Activated naive CD8-positive, alpha-beta T cell treated with anti-CD3 and anti-CD28 coated beads, Interleukin-2, amount 50 U/mL, for 24 hours (primary cell): ENCODE results near the gene HHIPL1.

Source experiments
- ATAC-seq: fragments of 150-1000 bp; cut with Tn5 transposase; one replicate; pipeline ENCODE4 v1.10.0; 2021
- DNase-seq: peaks from one replicate; pipeline ENCODE4 v3.0.0; 2021
- H3K27ac Mint-ChIP-seq: one replicate; pipeline ENCODE4 v1.8.0; 2021; ENCODE audit warnings: mild to moderate bottlenecking, mixed read lengths
- H3K27me3 Mint-ChIP-seq: one replicate; pipeline ENCODE4 v1.8.0; 2021; ENCODE audit warnings: mixed read lengths
- H3K36me3 Mint-ChIP-seq: one replicate; pipeline ENCODE4 v1.8.0; 2021; ENCODE audit warnings: low read depth, mixed read lengths
- H3K4me1 Mint-ChIP-seq: one replicate; pipeline ENCODE4 v1.8.0; 2021; ENCODE audit warnings: mixed read lengths
- H3K4me3 Mint-ChIP-seq: one replicate; pipeline ENCODE4 v1.8.0; 2021; ENCODE audit warnings: mild to moderate bottlenecking, moderate library complexity, mixed read lengths
- H3K9me3 Mint-ChIP-seq: one replicate; pipeline ENCODE4 v1.8.0; 2021; ENCODE audit warnings: mixed read lengths

Gene HHIPL1

DNA sequence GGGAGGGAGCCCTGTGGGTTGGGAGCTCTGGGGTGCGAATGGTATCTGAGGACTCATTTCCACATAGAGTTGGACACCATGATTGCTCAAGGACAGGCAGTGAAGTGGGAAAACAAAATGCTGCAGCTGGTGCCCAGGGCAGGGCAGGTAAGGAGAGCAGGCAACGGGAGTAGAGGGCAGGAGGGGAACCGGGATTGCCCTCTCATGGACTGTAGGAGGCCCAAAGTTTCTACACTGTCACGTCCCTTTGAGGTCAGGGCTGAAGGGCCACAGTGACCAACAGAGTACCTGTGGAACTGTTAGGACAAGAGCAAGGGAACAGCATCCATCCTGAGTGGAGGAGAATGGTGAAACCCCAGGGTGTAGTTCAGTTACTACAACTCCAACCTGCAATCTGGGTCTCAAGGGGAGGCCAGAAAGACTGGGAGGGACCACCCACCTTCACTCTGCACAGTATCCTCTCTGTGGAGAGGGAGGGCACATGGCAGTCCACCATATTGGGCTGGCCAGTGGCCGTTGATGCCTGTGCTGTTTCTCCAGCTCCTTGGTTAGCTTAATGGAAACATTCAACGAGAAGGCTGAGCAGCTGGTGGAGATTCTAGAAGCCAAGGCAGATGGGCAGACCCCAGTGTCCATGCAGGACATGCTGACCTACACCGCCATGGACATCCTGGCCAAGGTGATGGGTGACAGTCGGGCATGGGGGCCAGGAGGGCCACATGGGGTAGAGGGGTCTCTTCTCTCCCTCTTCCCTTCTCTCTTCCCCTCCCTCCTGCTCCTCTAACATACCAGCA lies 61.4 kb downstream of the HHIPL1 start:
- Mint-ChIP-seq H3K36me3 (peaks cover 13% of the 10 kb centered on the region), H3K4me3 (no peak overlapping the region), H3K9me3 (peaks cover 12% of the 10 kb centered on the region), H3K27ac (no peak overlapping the region), H3K27me3 (peaks cover 3% of the 10 kb centered on the region), H3K4me1 (no peaks in the 10 kb centered on the region)
- ATAC-seq (no peak), DNase-seq (no peak)

DNA sequence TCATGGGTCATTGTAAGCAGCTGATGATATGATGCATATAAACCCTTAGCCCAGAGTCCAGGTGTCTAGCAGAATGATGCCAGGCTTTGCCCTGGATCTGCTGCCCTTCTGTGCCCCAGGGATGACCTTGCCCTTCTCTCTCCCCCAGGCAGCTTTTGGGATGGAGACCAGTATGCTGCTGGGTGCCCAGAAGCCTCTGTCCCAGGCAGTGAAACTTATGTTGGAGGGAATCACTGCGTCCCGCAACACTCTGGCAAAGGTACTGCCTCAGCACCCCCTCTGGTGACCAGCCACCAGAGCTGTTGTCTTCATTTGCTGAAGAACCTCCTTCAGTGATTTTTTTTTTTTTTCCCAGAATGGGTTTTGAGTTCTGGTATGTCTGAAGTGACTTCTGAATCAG lies 62.5 kb downstream of the HHIPL1 start:
- no peak for ATAC-seq
- no peaks in the 10 kb centered on the region for H3K4me1 Mint-ChIP-seq
- no peak for DNase-seq
- no peak overlapping the region for H3K27ac Mint-ChIP-seq
- peaks cover 8% of the 10 kb centered on the region for H3K27me3 Mint-ChIP-seq
- peaks cover 13% of the 10 kb centered on the region for H3K36me3 Mint-ChIP-seq
- H3K4me3 Mint-ChIP-seq: no peak overlapping the region
- peaks cover 23% of the 10 kb centered on the region for H3K9me3 Mint-ChIP-seq

DNA sequence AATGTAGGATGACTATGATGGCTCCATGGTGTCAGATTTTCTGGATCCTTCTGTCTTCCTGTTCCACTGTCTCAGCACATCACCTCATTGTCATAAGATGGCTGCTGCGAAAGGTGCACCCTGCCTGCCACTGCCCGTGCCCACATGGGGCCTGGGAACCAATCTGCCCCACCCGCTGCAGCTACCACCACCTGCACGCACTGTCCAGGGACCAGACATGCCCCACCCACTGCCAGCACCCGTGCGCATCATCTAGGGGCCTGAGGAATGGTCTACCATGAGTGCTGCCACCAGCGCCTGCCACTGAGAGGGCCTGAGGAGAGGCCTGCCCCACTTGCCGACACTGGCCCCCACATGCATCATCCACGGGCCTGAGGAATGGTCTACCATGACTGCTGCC lies 63.0 kb downstream of the HHIPL1 start:
- Mint-ChIP-seq H3K4me1 (no peaks in the 10 kb centered on the region), H3K27me3 (peaks cover 13% of the 10 kb centered on the region), H3K4me3 (no peak overlapping the region), H3K36me3 (peaks cover 13% of the 10 kb centered on the region), H3K9me3 (peaks cover 20% of the 10 kb centered on the region), H3K27ac (no peak overlapping the region)
- no peak for DNase-seq
- ATAC-seq: no peak

DNA sequence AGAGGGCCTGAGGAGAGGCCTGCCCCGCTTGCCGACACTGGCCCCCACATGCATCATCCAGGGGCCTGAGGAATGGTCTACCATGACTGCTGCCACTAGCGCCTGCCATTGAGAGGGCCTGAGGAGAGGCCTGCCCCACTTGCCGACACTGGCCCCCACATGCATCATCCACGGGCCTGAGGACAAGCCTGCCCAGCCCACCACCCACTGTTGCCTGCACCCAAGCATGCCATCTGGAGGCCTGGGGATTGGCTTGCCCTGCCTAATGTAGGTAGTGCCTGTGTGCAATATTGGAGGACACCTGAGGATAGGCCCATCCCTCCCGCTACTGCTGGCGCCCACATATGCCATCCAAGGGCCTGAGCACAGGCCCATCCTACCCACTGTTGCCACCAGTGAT lies 63.5 kb downstream of the HHIPL1 start:
- Mint-ChIP-seq H3K27me3 (peaks cover 11% of the 10 kb centered on the region), H3K36me3 (peaks cover 8% of the 10 kb centered on the region), H3K9me3 (peaks cover 14% of the 10 kb centered on the region), H3K4me3 (no peak overlapping the region), H3K4me1 (no peaks in the 10 kb centered on the region), H3K27ac (no peak overlapping the region)
- no peak for ATAC-seq
- DNase-seq: no peak

DNA sequence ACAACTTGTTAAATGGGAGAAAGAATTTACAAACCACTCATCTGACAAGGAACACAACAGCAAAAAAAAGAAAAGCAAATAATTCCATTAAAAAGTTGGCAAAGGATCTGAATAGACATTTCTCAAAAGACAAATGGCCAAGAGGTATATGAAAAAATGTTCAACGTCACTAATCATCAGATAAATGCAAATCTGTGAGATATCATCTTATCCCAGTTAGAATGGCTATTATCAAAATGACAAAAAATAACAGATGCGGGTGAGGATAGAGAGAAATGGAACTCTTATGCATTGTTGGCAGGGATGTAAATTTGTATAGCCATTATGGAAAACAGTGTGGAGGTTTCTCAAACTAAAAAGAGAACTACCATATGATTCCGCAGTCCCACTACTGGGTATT lies 69.0 kb downstream of the HHIPL1 start:
- no peak for DNase-seq
- Mint-ChIP-seq H3K4me1 (no peaks in the 10 kb centered on the region), H3K27me3 (peaks cover 18% of the 10 kb centered on the region), H3K9me3 (peaks cover 10% of the 10 kb centered on the region), H3K36me3 (no peaks in the 10 kb centered on the region), H3K4me3 (no peak overlapping the region), H3K27ac (no peak overlapping the region)
- no peak for ATAC-seq

DNA sequence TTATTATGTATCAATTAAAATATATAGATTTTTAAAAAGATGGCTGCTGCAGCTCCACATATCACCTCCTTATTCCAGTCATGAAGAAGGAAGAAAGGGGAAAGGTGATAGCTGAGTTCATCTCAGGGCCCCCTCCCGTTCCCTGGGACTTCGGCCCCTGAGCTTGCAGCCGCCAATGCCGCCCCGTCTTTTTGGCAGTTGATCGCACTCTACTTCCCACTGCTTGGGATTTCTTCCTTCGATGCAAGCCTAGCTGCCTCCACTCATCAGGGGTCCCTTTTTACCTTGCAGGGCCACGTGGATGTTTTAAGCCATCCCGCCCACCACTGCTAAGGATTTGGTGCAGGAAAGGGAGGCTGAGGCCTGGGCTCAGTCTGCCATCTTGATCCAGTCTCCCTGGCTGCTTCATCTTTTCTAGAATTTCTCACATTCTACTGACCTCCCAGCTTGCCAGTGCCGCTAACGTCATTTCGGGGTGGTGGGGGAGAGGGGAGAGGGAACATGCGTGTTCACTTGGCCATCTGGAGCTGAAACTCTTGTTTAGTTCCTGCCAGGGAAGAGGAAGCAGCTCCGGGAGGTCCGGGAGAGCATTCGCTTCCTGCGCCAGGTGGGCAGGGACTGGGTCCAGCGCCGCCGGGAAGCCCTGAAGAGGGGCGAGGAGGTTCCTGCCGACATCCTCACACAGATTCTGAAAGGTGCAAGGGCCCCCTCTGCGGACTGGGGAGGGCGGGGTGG lies 70.5 kb downstream of the HHIPL1 start:
- Mint-ChIP-seq H3K4me3 (no peak overlapping the region), H3K36me3 (no peaks in the 10 kb centered on the region), H3K27me3 (peaks cover 18% of the 10 kb centered on the region), H3K4me1 (no peaks in the 10 kb centered on the region), H3K9me3 (peaks cover 10% of the 10 kb centered on the region), H3K27ac (no peak overlapping the region)
- no peak for ATAC-seq
- DNase-seq: no peak

DNA sequence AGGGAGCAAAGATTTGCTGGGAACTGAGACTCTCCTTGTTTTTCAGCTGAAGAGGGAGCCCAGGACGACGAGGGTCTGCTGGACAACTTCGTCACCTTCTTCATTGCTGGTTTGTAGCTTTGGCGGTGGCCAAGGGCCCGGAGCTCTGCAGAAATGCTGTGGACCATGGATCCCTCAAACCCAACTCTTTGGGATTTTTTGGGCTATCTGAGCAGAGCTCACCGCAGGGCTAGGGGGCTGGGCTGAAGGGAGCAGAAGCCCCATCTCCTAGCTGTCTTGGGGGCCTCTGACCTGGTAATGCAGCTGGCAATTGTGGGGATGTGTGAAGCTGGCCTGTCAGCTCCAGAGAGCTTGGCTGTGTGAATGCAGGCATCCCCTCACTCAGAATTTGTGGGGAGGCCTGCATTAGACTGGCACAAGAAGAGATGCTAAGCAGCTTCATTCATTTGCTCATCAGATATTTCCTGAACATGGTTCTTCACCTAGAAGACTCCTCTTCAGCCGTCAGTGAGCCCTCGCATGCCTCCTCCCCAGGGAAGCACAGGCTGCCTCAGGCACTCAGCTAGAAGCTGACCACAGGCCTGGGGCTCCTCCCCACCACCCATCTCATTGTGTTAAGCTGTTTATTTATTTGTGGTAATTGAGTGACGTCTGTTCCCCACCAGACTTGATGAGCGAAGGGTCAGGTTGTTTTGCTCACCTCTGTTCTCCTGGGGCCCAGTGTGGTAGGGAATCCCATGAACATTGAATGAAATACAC lies 71.3 kb downstream of the HHIPL1 start:
- Mint-ChIP-seq H3K36me3 (no peaks in the 10 kb centered on the region), H3K4me3 (no peak overlapping the region), H3K9me3 (peaks cover 10% of the 10 kb centered on the region), H3K4me1 (no peaks in the 10 kb centered on the region), H3K27ac (no peak overlapping the region), H3K27me3 (peaks cover 18% of the 10 kb centered on the region)
- no peak for ATAC-seq
- no peak for DNase-seq

DNA sequence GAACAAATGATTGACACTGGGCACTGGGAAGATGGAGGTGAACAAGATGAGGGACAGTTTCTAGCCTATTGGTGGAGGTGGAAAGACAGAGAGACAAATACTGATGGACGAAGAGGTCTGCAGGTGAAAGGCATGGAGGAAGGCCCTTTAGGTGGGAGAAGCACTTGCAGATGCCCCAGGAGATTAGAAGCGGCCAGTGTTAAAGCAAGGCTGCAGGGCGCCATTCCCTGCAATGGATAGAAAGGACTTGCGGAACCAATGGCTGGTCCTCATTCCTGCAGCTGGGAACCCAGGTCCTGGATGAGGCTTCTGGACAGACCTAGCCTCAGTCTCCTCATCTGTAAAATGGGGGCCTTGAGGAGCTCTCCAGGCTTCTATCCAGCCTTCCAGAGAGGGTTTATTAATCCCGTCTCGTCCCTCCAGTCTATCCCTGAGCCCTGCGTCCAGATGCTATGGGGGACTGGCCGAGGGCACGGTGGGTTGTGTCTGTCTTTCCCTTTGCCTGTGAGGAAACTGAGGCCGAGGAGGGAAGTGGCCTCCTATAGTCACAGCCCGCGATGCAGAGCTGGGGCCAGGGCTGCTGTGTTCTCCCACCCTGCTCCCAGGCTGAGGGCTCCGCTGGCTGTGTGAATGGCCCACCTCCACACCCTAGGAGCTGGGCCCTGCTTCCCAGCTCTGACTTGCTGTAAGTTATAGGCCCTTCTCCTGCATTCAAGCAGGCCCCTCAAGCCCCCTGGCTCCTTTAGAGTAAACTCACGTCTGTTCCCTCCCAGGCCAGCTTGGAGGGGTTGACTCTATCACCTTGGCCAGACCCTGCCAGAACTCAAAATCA lies 72.1 kb downstream of the HHIPL1 start:
- no peak overlapping the region for H3K4me3 Mint-ChIP-seq

DNA sequence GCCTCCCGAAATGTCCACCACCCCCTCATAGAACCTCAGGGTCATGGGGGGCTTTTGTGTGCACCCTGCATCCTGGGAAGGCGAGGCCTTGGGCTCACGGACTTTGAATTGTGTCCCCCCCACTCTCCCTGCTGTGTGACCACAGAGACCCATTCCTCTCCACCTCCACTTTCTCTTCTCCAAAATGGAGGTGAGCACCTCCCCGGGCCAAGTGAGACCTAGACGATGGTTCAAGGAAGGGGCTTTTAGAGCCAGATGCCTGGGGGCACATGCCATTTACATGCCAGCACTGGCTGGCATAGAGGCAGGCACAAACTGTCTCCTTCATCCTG lies 72.7 kb downstream of the HHIPL1 start:
- Mint-ChIP-seq H3K4me1 (no peaks in the 10 kb centered on the region), H3K4me3 (no peak overlapping the region), H3K27ac (no peak overlapping the region), H3K36me3 (no peaks in the 10 kb centered on the region), H3K9me3 (no peaks in the 10 kb centered on the region), H3K27me3 (peaks cover 12% of the 10 kb centered on the region)
- ATAC-seq (no peak), DNase-seq (no peak)

More for the DNA sequence above, 72.1 kb downstream of the HHIPL1 start:
- H3K9me3 Mint-ChIP-seq: peaks cover 3% of the 10 kb centered on the region
- DNase-seq (no peak), ATAC-seq (no peak)
- H3K27ac Mint-ChIP-seq: no peak overlapping the region
- no peaks in the 10 kb centered on the region for H3K36me3 Mint-ChIP-seq
- peaks cover 16% of the 10 kb centered on the region for H3K27me3 Mint-ChIP-seq
- no peaks in the 10 kb centered on the region for H3K4me1 Mint-ChIP-seq

DNA sequence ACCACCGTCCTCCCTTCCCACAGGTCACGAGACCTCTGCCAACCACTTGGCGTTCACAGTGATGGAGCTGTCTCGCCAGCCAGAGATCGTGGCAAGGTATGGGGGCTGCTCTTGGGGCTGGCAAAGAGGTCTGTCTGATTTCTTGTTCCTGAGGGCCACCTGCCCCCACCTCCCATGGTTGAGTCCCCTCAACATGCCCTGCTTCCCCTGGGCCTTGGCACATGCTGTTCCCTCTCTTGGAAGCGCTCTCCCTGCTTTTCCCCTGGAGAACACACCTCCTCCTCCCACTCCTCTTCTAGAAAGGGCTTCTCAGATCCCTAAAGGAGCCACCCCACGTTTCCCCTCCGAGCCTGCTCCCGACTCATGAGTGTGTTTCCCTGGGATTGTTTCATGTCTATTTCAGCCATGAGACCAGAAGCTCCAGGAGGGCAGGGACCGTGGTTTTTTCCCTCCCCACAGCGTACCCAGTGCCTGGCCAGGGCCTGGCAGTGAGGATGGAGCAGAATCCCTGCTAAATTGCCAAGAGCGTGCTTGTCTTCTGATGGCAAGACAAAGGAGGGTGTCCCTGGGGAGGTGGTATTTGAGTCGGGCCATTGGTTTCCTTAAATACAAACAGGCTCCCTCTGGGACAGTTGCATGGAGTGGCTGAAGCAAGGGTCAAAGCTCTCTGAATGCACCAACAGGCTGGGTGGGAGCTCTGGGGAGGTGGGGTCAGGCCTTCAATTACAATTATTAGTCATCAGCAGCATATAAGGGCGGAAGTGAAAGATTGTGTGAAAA lies 73.3 kb downstream of the HHIPL1 start:
- Mint-ChIP-seq H3K9me3 (no peaks in the 10 kb centered on the region), H3K27me3 (peaks cover 9% of the 10 kb centered on the region), H3K4me1 (no peaks in the 10 kb centered on the region), H3K27ac (no peak overlapping the region), H3K36me3 (no peaks in the 10 kb centered on the region), H3K4me3 (no peak overlapping the region)
- peak; percentile 24 for ATAC-seq
- DNase-seq: no peak

DNA sequence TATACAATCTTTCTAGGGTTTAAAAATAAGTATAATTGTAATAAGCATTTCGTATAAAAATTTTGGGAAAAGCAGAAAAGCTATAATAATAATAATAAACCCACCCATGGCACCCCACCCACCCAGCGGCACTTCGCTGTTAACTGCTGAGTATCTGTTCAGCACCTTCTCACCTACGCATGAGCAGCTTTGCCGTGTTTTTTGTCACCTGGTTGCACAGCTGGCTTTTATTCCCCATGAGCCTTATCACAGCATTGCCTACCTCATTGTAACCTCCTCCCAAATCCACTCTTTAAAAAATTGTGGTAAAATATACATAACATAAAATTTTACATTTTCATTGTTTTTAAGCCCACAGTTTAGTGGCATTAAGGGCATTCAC lies 73.9 kb downstream of the HHIPL1 start:
- Mint-ChIP-seq H3K36me3 (no peaks in the 10 kb centered on the region), H3K4me3 (no peak overlapping the region), H3K27me3 (peaks cover 8% of the 10 kb centered on the region), H3K4me1 (no peaks in the 10 kb centered on the region), H3K9me3 (no peaks in the 10 kb centered on the region), H3K27ac (no peak overlapping the region)
- DNase-seq (no peak), ATAC-seq (no peak)

DNA sequence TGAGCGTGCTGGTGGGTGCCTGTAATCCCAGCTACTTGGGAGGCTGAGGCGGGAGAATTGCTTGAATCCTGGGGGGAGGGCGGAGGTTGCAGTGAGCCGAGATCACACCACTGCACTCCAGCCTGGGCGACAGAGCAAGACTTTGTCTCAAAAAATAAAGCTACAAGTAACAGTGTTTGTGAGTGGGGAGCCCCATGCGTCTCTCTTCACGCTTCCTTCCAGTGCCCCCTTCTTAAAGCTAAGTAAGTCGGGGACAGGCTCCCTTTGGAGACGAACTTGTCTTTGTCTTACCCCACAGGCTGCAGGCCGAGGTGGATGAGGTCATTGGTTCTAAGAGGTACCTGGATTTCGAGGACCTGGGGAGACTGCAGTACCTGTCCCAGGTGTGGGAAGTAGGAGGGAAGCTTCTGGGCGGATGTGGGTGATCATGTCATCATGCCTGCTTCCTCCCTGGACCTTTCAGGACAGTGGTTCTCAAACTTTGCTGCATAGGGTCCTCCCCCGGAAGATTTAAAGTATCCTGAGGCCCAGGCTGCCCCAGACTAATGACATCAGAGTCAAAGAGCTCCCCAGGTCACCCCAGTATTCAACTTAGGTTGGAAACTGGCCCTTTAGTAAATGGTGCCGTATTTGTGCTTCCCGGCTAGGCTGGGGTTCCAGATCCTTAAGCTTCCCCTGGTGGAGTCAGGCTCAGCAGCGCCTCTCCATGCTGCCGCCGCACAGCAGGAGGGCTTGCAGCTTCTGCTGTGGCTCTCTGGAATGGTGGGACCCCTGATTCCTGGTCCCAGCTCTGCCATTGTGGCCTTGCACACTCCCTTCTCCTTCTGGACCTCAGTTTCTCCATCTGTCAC lies 76.2 kb downstream of the HHIPL1 start:
- Mint-ChIP-seq H3K36me3 (no peaks in the 10 kb centered on the region), H3K4me1 (no peaks in the 10 kb centered on the region), H3K27me3 (peaks cover 14% of the 10 kb centered on the region), H3K4me3 (no peak overlapping the region), H3K27ac (no peak overlapping the region), H3K9me3 (no peaks in the 10 kb centered on the region)
- DNase-seq: no peak
- no peak for ATAC-seq
